HepG2 (cell line): ENCODE measurements around the gene MGMT. TPM values are rescaled to one million over a fixed set of nuclear protein-coding genes. Genes with fewer than 3 reads are reported as not detected.

Experiments
- ATAC-seq: fragments of 200-7000 bp; cut with Tn5 transposase; 3 replicates; pipeline ENCODE4 v1.9.1; 2020; ENCODE audit warnings: mild to moderate bottlenecking, moderate library complexity
- BruUV-seq: library from RNA; stranded (reverse); fragments of 400-500 nt; replicated peaks from 2 replicates; lab custom pipeline; 2021; lab: Mats Ljungman, UMichigan
- CTCF ChIA-PET: fragments of 300-600 bp; formaldehyde crosslinking; extraction: SDS; loops from one replicate; lab custom pipeline; 2021; ENCODE audit warnings: low total read pairs, inconsistent platforms, low intra/inter-chr PET ratio; lab: Yijun Ruan, JAX
- POLR2A ChIA-PET: fragments of 350-600 bp; sonication (Branson Sonifier 250); formaldehyde crosslinking; loops from one replicate; lab custom pipeline; 2020; ENCODE audit warnings: antibody characterized with exemption, inconsistent platforms; lab: Yijun Ruan, JAX
- DNase-seq: peaks from one replicate; pipeline ENCODE4 v3.0.0-alpha.2; 2015; ENCODE audit warnings: low spot score
- FAIRE-seq: peaks from 3 replicates; lab custom pipeline; 2011; peaks lifted over from hg19 to GRCh38; lab: Jason Lieb, UNC
- H2AFZ ChIP-seq: one replicate; pipeline ENCODE4 v1.6.1; 2011; ENCODE audit warnings: low read length, inconsistent platforms
- H3K27ac ChIP-seq: fragments of 300-600 bp; 3 replicates; pipeline ENCODE4 v1.8.0; 2011; ENCODE audit warnings: mixed run types, mild to moderate bottlenecking, mixed read lengths, low read length, inconsistent platforms; ENCODE audit not compliant: insufficient read depth; ENCODE audit errors: extremely low read length
- H3K27me3 ChIP-seq, 2 experiments: fragments of 200-600 bp in 1 of 2; 2 replicates in 1 of 2; 3 replicates in 1 of 2; pipeline versions ENCODE4 v1.6.0 to v1.8.0; 2011; ENCODE audit warnings: low read length in 2 of 2, mild to moderate bottlenecking in 2 of 2, moderate library complexity in 2 of 2, inconsistent platforms in 1 of 2; ENCODE audit not compliant: insufficient read depth in 2 of 2, control insufficient read depth in 1 of 2
- H3K36me3 ChIP-seq, 2 experiments: fragments of 200-600 bp in 1 of 2; replicated peaks in 1 of 2; 2 replicates in 1 of 2; 3 replicates in 1 of 2; pipeline versions ENCODE4 v1.5.1 to v1.8.0; 2011; ENCODE audit warnings: low read length in 2 of 2, inconsistent platforms in 1 of 2; ENCODE audit not compliant: insufficient read depth in 2 of 2, control insufficient read depth in 1 of 2
- H3K4me1 ChIP-seq: 2 replicates; pipeline ENCODE4 v1.5.1; 2012; ENCODE audit warnings: low read length, inconsistent platforms; ENCODE audit not compliant: insufficient read depth
- H3K4me2 ChIP-seq: 2 replicates; pipeline ENCODE4 v1.6.0; 2011; ENCODE audit warnings: low read depth, low read length, inconsistent platforms
- H3K4me3 ChIP-seq, 3 experiments: fragments of 200-600 bp in 1 of 3; sonication (generic), shearing (Covaris generic) in 1 of 3; replicated peaks in 1 of 3; 2 replicates each; pipeline ENCODE4 v1.5.1; 2011 to 2016; ENCODE audit warnings: low read length in 3 of 3, inconsistent platforms in 2 of 3, low read depth in 2 of 3, mild to moderate bottlenecking in 2 of 3, control low read depth in 1 of 3, mixed read lengths in 1 of 3; ENCODE audit not compliant: insufficient read depth in 1 of 3
- H3K79me2 ChIP-seq: one replicate; pipeline ENCODE4 v1.6.1; 2011; ENCODE audit warnings: low read length, inconsistent platforms; ENCODE audit not compliant: insufficient read depth
- H3K9ac ChIP-seq: 2 replicates; pipeline ENCODE4 v1.6.0; 2011; ENCODE audit warnings: mild to moderate bottlenecking, low read depth, low read length, inconsistent platforms; ENCODE audit not compliant: insufficient read depth
- H3K9me3 ChIP-seq: 2 replicates; pipeline ENCODE4 v1.5.1; 2012; ENCODE audit warnings: mild to moderate bottlenecking, low read length
- H4K20me1 ChIP-seq: 2 replicates; pipeline ENCODE4 v1.6.0; 2011; ENCODE audit warnings: inconsistent platforms, mild to moderate bottlenecking, low read length, moderate library complexity; ENCODE audit not compliant: insufficient read depth
- AFF4 ChIP-seq: sonication (generic); formaldehyde crosslinking; IDR thresholded peaks from 2 replicates; pipeline ENCODE4 v1.4.0; 2020; ENCODE audit warnings: missing genetic modification reagents
- BCLAF1 ChIP-seq: fragments of 450-650 bp; IDR thresholded peaks from 2 replicates; pipeline ENCODE4 v1.6.1; 2017; ENCODE audit warnings: mild to moderate bottlenecking
- ETV6 ChIP-seq: sonication (generic); formaldehyde crosslinking; conservative IDR thresholded peaks from 2 replicates; pipeline ENCODE4 v1.4.0; 2020; ENCODE audit warnings: missing genetic modification reagents
- GFI1 ChIP-seq: sonication (generic); formaldehyde crosslinking; IDR thresholded peaks from 2 replicates; pipeline ENCODE4 v1.5.0; 2020; ENCODE audit warnings: missing genetic modification reagents, mild to moderate bottlenecking, borderline replicate concordance
- KLF15 ChIP-seq: sonication (generic); formaldehyde crosslinking; IDR thresholded peaks from 2 replicates; pipeline ENCODE4 v1.8.1; 2023; ENCODE audit warnings: borderline replicate concordance, mild to moderate bottlenecking, inconsistent platforms, missing genetic modification reagents, mixed read lengths
- MXD1 ChIP-seq: sonication (generic); formaldehyde crosslinking; IDR thresholded peaks from 2 replicates; pipeline ENCODE4 v1.4.0; 2020; ENCODE audit warnings: mild to moderate bottlenecking, missing genetic modification reagents
- RCOR2 ChIP-seq: IDR thresholded peaks from 2 replicates; pipeline ENCODE4 v1.6.1; 2016; ENCODE audit warnings: missing biosample characterization, missing genetic modification reagents
- ZNF18 ChIP-seq: sonication (generic); formaldehyde crosslinking; IDR thresholded peaks from 2 replicates; pipeline ENCODE4 v1.8.0; 2022; ENCODE audit warnings: mild to moderate bottlenecking, missing genetic modification reagents; ENCODE audit not compliant: insufficient replicate concordance
- ZNF484 ChIP-seq: sonication (generic); formaldehyde crosslinking; IDR thresholded peaks from 2 replicates; pipeline ENCODE4 v1.5.1; 2020; ENCODE audit warnings: mild to moderate bottlenecking, low read depth, missing genetic modification reagents, borderline replicate concordance
- ZNF564 ChIP-seq: sonication (generic); formaldehyde crosslinking; IDR thresholded peaks from 2 replicates; pipeline ENCODE4 v1.8.1; 2023; ENCODE audit warnings: mild to moderate bottlenecking, missing genetic modification reagents
- WGBS: methylation state at CpG from one replicate; pipeline ENCODE4 v1.1.6; 2017; ENCODE audit warnings: low lambda C conversion rate; 5-methylcytosine and 5-hydroxymethylcytosine counted together
- in situ Hi-C: cut with HindIII; loops from 2 replicates; pipeline ENCODE4 v1.10.0; 2017; ENCODE audit warnings: low pct_unique_long_range_greater_than_20kb; ENCODE audit not compliant: extremely low pct_ligation_motif_present
- intact Hi-C: fragments of 100-400 bp; cut with micrococcal nuclease; formaldehyde crosslinking; loops from one replicate; pipeline ENCODE4 v1.10.0; 2022; ENCODE audit not compliant: unreplicated experiment
- polyA plus RNA-seq, 8 experiments: library from polyadenylated mRNA; depleted of rRNA in 3 of 8; stranded (reverse) in 7 of 8; unstranded in 1 of 8; fragments of >200 nt; fragmentation: Illumina TruSeq in 4 of 8; extraction: Trizol in 4 of 8; gene quantifications; 2 replicates each; pipeline versions ENCODE4 v1.2.1 to v1.2.3, GENCODE V29; 2011 to 2016; ENCODE audit warnings: low read depth in 4 of 8, missing spikeins in 1 of 8, mixed read lengths in 1 of 8; ENCODE audit not compliant: insufficient read depth in 1 of 8
- total RNA-seq, 5 experiments: library from RNA; depleted of rRNA; stranded (reverse); fragments of >200 nt; fragmentation: Illumina TruSeq; extraction: Trizol; gene quantifications; 2 replicates each; pipeline ENCODE4 v1.2.3, GENCODE V29; 2016; ENCODE audit warnings: low read depth in 1 of 5

Gene MGMT
- total and polyA plus RNA-seq, 2 of the 13 experiments (the other 11 are each of a cell fraction or from before 2014, with no cell fraction given), result 12.0 to 19.5 TPM

- intact Hi-C loops, result no loop called here
- H4K20me1 ChIP-seq, result no peaks in the 10 kb centered on the region
- POLR2A ChIA-PET, result no interaction called here
- H2AFZ ChIP-seq, result no peak overlapping the region
- 70% methylated on average over 12 of the region's 25 CpGs for WGBS
- DNase-seq (no peak), FAIRE-seq (no peak), ATAC-seq (no peak)
- H3K36me3 ChIP-seq, result no peaks in the 10 kb centered on the region
- H3K9ac ChIP-seq, result no peak overlapping the region
- CTCF ChIA-PET, result no interaction called here
- H3K4me2 ChIP-seq, result no peak overlapping the region
- no peaks in the 10 kb centered on the region for H3K79me2 ChIP-seq
- H3K27me3 ChIP-seq, result no peaks in the 10 kb centered on the region
- in situ Hi-C loops, result no loop called here
- H3K9me3 ChIP-seq, result no peaks in the 10 kb centered on the region
- no peak overlapping the region for H3K27ac ChIP-seq
- H3K4me1 ChIP-seq, result no peaks in the 10 kb centered on the region
- no TSS peak for BruUV-seq
- no peak overlapping the region for H3K4me3 ChIP-seq
- no peak for TF ChIP-seq ZNF484
- TF ChIP-seq ETV6 (CRISPR knock-in tag), result no peak
- no peak for TF ChIP-seq MXD1 (CRISPR knock-in tag)
- no peak for TF ChIP-seq BCLAF1
- no peak for TF ChIP-seq ZNF564 (CRISPR knock-in tag)
- TF ChIP-seq GFI1 (CRISPR knock-in tag), result no peak
- no peak for TF ChIP-seq KLF15 (CRISPR knock-in tag)
- no peak for TF ChIP-seq ZNF18 (CRISPR knock-in tag)
- TF ChIP-seq RCOR2, result no peak
- TF ChIP-seq AFF4 (CRISPR knock-in tag), result no peak
These were observed 298.9 kb downstream of the MGMT start for GRCh38 chr10:129765664-129766550.
